Colon (tissue), 2 donors: ENCODE measurements around the gene FOXC2.

Experiments used
- FAIRE-seq: peaks from 2 replicates; lab custom pipeline; 2012; peaks lifted over from hg19 to GRCh38; lab: Jason Lieb, UNC
- donor health status: control.
- donor health status: control.

Gene FOXC2

DNA sequence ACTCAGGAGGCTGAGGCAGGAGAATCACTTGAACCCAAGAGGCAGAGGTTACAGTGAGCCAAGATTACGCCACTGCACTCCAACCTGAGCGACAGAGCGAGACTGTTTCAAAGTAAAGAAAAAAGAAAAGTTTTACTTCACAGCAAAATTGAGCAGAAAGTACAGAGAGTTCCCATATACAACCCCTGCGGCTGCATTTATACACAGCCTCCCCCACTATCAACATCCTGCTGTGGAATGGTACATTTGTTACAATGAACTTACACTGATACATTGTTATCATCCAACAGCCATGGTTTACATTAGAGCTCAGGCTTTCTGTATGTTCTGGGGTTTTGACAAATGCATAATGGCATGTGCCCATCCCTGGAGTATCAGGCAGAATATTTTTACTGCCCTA is 9.0 kb upstream of the FOXC2 start:
- no peak for FAIRE-seq

DNA sequence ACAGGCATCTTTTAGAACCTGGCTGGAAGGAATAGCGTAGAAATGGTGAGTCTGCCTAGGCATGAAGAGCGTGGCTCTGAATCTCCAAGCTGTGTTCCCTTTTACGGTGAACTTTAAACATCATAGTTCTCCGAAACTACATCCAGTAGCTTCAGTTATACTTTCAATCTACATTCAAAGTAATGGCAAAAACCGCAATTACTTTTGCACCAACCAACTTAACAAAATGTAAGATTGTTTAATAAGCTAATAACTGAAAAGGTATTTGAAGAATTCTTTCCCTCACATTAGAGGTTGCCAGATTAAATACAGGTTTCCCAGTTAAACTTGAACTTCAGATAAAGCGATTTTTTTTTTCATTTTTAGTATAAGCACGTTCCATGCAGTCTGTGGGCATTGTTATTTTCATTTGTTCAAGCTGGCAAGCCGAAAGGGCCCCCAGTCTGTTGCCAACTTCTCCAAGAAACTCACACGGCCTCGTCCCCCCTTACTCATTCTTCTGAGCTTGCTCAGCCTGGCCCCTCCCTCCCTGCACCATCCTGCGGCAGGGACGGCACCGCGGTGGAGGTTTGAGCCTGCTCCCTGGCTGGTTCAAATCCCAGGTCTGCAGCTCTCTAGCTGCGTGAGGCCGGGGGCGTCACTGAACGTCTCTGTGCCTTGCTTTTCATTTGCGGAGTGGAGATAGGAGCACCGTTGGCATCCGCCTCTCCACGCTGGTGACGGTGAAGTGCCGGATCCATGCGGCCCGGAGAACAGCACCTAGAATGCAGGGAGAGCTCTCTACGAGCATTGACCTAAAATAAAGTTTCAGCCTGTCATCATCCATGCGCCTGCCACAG is 8.1 kb upstream of the FOXC2 start:
- no peak for FAIRE-seq

DNA sequence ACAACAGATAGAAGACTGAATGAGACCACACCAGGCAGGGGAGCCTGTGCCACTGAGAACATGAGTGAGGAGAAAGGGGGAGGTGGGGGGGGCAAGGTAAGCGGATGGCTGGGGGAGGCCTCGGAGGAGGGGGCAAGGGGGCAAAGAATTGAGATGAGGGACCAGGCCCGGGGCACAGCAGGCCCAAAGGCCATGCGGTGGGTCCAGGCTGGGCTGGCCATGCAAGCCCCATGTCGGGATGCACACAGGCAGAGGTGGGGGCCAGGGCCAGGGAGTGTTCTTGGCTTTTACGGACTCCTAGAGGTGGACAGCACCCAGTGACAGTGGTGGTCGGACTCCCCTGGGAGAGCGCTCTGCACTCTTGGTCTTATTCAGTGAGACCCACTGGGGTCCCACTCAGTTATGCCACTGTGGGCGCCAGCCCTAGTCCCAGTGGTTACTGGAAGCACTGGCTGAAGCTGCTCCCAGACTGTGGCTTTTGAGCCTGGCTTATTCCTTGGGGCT is 6.8 kb upstream of the FOXC2 start:
- FAIRE-seq = no peak

DNA sequence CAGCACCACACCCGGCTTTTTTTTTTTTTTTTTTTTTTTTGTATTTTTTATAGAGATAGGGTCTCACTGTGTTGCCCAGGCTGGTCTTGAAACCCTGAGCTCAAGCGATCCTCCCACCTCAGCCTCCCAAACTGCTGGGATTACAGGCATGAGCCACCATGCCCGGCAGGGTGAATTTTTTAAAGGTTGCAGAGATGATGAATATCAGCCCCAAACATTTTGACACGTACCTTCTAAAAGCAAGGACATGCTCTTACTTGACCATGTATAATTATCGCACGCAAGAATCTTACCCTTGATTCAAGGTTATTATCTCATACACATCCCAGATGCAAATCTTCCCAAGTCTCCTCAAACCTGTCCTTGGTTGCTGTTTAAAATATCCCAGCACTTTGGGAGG is 4.3 kb upstream of the FOXC2 start:
- no peak for FAIRE-seq

- FAIRE-seq = no peak
These were observed 2.9 kb upstream of the FOXC2 start for GRCh38 chr16:86563469-86564345.

- FAIRE-seq = no peak
These were observed 1.4 kb upstream of the FOXC2 start for GRCh38 chr16:86565181-86565631.

DNA sequence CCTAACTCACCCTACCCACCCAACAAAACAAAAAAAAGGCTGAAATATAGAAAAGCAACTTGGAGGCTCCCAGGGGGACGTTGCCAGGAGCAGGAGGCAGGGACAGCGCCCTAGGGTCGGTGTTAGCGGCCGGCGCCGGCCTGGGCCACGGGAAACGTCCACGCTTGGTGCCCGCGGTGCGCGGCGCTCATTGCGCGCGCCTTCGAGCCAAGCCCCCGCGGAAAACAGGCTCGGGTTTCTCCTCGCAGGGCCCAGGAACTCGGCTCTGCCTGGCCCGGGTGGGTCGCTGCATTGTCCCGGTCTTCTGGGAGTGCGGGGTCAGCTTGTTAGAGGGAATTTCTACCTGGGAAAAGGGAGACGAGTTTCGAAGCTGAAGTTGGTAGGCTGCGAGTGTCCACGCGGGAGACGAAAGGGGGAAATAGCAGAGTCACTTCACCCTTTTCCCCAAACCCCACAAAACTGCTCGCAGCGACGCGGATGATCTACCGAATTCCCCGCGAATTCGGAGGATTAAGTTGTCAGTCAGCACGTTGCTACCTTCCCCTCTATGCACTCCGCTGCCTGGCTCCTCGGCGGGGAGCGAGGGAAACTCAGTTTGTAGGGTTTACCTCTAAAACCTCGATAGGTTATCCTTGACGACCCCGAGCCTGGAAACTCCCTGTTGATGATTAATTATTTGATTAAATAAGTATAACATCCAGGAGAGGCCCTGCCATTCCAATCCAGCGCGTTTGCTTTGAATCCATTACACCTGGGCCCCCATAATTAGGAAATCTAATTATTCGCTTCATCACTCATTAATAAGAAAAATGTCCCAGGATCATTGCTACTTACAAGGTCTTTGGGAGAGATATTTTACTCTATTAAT is 751 bp upstream of the FOXC2 start:
- no peak for FAIRE-seq

- FAIRE-seq = no peak
These were observed 504 bp downstream of the FOXC2 start for GRCh38 chr16:86566966-86567700.

- FAIRE-seq = no peak
These were observed 1.3 kb downstream of the FOXC2 start for GRCh38 chr16:86567701-86568581.

DNA sequence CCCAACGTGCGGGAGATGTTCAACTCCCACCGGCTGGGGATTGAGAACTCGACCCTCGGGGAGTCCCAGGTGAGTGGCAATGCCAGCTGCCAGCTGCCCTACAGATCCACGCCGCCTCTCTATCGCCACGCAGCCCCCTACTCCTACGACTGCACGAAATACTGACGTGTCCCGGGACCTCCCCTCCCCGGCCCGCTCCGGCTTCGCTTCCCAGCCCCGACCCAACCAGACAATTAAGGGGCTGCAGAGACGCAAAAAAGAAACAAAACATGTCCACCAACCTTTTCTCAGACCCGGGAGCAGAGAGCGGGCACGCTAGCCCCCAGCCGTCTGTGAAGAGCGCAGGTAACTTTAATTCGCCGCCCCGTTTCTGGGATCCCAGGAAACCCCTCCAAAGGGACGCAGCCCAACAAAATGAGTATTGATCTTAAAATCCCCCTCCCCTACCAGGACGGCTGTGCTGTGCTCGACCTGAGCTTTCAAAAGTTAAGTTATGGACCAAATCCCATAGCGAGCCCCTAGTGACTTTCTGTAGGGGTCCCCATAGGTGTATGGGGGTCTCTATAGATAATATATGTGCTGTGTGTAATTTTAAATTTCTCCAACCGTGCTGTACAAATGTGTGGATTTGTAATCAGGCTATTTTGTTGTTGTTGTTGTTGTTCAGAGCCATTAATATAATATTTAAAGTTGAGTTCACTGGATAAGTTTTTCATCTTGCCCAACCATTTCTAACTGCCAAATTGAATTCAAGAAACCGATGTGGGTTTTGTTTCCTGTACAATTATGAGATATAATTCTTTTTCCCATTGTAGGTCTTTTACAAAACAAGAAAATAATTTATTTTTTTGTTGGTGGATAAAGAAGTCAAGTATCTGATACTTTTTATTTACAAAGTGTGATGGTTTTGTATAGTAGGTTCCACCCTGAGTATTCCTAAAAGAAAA is 2.3 kb downstream of the FOXC2 start:
- no peak for FAIRE-seq

DNA sequence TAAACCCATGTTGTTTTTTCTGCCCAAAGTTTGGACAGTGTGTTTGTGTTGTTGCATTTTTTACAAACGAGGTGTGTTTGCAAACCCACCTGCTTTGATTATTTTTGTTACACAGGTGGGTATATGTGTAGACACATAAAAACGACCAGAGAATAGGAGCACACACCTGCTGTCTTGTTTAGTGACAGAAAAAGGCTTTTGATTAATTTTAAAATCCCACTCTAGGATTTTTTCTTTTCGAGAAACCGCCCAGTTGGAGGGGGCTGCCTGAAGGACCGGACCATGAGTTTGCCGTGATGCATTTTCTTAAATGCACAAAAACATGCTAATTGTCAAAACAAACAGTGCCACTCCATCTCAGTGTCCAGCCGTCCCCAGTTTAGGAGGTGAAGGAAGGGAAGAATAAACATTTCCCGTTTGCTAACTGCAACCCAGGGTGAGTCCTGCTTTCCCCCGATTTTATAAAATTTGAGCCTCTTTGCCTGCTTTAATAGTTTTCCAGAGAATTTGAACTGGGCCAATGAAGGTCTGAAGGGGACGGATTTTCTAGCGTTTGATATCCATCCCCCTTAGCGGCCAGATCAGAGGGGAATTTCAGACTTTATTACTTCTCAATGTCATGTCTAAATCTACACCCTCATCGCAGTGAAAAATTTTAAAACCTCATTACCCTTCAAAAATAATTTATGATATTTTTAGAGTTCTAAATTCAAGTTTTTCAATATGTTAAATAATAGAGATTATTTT is 3.2 kb downstream of the FOXC2 start:
- no peak for FAIRE-seq

GRCh38 chr16:86570558-86571529 is 4.2 kb downstream of the FOXC2 start:
- no peak for FAIRE-seq

GRCh38 chr16:86571530-86571915 is 4.9 kb downstream of the FOXC2 start:
- no peak for FAIRE-seq

DNA sequence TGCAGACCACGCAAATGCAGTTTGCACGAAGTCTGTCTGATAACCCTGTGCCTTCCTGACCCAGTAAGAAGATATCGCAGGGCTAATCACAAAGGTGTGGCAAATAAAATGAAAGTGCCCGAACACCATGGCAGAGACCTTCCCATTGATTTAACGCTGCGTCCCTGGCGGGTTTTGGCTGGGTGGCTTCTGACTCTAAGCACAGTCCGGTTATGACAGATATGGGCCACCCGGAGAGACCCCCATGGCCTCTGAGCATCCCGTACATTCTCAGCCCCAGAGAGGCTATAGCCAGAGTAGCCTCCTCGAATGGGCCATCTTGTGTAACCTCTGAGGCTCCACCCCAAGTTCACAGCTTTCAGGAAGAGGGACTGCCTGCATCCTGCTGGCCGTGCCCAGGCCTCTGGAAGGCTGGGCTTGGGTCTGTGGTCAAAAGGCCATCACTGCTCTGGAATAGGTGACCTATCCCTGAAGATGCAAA is 5.5 kb downstream of the FOXC2 start:
- no peak for FAIRE-seq

- no peak for FAIRE-seq
These were observed 6.0 kb downstream of the FOXC2 start for GRCh38 chr16:86572606-86573005.

DNA sequence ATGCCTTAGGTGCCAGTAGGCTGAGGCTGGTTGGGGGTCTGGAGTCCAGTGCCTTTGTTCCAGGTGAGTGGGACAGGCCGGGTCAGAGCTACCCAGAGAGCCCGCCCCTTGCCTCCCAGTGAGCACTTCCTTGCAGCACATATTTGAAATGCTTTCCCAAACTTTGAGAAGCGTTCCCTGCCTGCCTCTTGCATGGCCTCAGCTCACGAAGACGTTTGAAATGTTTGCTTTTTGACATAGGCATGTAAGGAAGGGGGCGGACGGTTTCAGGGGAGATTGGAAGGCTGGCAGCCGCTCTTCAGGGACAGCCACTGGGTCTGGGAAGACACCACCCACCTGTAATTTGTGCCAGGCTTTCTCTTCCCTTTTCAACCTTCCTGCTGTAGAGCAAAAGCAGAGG is 6.6 kb downstream of the FOXC2 start:
- no peak for FAIRE-seq
